Eye (tissue), 1 donor: ENCODE measurements around the gene RAET1G.
"Not testable (repeated sequence)": the region's sequence is repeated elsewhere in the genome, so short reads cannot be mapped to it uniquely, and the experiment has no call there.

ENCODE experiments used
- DNase-seq: peaks from one replicate; pipeline ENCODE4 v3.0.0-alpha.2; 2015

The RAET1G gene

GRCh38 chr6:149922642-149923326 lies at the start of gene RAET1G:
Gene RAET1G, minus strand, starts transcription at chr6:149923121. Its CDS starts 111 bp downstream, at chr6:149923010.
- peak; percentile 94 for DNase-seq

DNA sequence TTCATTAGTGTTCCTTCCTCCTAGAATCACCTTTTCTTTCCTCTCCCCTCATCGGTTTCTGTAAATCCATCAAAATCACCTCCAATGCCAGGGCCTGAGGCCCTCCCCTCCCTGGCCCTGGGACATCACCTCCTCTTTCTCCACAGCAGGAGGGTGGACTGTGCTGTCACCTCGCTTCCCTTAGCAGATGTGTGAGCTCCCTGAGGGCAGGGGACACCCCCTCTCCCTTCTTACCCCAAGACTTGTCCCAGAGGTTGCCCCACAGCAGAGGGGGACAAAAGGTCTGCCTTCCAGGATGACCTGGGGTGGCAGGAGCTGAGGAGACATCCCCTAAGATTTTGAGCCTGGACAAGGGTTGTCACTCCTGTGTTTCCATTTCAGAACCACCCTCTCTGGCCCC lies 46.7 kb upstream of the RAET1G start:
- no peak for DNase-seq

DNA sequence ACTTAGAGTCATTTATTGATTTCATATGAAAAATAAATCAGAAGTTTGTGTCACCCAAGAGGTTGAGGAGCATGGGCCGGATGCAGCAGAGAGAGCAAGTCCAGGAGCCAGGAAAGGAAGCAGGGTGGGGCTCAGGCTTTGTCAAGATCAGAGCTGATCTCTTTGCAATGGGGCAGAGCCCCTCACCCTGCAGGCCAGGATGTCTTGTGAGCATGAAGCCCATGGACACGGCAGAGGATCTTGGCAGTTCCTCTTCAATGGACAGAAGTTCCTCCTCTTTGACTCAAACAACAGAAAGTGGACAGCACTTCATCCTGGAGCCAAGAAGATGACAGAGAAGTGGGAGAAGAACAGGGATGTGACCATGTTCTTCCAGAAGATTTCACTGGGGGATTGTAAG lies 46.0 kb upstream of the RAET1G start:
- DNase-seq = not testable (repeated sequence)

DNA sequence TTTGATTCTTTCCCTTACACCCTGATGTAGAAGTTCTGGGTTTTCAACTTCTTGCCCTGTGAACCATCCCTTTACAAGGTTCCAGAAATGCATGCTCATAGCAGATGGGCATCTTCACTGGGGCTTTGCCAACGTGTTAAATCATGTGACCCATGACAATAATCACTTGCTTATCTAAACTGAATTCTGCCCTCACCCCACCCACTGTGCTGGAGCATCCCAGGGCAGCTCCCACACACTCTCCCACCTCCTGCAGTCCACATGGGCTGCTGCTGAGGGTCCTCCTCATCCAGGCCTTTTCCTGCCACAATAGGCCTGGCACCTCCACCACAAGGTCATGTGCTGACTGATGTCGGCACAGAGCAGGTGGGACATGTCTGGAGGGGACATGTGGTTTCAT lies 45.1 kb upstream of the RAET1G start:
- DNase-seq = not testable (repeated sequence)

DNA sequence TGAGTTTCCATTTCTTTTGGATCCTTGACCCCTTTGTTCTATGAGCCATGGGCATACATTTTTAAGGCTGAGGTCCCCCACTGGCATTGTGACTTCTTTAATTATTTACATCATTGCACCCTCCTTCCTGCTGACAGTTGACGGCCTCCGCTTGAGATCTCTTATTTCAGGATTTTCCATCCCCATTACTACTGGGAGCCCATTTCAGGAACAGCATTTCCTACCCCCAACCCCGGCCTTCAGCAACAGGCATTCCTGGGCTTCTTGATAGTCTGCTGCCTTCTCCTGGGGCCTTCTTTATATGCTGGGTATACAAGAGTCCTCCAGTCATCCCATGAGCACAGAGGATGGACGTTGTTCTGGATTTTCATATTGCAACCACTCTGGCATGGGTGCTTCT lies 44.7 kb upstream of the RAET1G start:
- DNase-seq = no peak

- DNase-seq = not testable (repeated sequence)
Observed at GRCh38 chr6:149966319-149966718, 43.4 kb upstream of the RAET1G start.

GRCh38 chr6:149965194-149966020 lies 42.5 kb upstream of the RAET1G start:
- peak; percentile 78 for DNase-seq

DNA sequence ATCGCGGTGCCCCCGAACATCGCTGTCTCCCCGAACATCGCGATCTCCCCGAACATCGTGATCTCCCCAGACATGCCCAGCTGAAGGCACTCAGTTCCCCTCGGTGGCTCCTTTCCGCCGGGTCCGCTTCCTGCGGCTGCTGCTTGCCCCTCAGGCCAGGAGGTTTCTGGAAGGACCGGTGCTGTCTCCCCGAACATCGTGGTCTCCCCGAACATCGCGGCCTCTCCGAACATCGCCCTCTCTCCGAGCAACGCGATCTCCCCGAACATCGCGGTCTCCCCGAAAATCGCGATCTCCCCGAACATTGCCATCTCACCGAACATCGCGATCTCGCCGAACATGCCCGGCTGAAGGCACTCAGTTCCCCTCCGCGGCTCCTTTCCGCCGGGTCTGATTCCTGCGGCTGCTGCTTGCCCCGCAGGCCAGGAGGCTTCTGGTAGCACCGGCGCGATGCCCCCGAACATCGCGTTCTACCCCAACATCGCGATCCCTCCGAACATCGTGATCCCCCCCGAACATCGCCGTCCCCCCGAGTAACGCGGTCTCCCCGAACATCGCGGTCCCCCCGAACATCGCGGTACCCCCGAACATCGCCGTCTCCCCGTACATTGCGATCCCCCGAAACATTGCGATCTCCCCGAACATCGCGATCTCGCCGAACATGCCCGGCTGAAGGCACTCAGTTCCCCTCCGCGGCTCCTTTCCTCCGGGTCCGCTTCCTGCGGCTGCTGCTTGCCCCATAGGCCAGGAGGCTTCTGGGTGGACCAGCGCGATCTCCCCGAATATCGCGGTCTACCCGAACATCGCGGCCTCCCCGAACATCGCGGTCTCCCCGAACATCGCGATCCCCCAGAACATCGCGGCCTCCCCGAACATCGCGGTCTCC lies 41.6 kb upstream of the RAET1G start:
- peak; percentile 81 for DNase-seq

DNA sequence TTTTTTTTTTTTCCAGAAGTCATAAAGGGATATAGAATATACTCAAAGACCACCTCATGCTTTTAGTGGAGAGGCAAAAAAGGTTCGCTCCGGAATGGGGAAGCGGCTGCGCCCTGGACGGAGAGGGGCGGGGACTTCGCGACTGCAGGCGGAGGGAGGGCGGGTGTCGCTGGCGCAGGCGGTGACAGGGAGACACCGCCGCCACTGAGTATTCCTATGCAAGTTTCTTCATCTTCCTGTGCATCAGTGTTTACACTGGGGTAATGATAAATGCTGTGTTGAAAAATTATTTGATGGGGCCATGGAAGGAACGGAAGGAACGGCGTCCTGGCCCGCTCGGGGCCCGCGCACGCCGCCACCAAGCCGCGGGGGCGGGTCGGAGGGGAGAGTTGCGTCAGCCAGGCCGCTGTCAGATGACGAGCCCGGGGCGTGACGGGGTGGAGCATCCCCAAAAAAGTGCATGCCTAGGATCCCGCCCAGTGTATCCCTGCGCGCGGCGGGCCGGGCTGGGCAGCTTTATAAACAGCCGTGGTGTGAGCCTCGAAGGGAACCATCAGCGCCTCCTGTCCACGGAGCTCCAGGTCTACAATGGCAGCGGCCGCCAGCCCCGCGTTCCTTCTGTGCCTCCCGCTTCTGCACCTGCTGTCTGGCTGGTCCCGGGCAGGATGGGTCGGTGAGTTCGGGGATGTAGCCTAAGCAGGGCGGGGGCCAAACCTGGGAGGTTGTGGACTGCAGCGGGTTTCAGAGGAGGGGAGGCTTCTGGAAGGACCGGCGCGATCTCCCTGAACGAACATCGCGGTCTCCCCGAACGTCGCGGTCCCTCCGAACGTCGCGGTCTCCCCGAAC lies 40.8 kb upstream of the RAET1G start, which contains the start of gene ULBP1:
ULBP1 (plus strand) TSS at position 482 of the 846 bp plus-strand sequence; CDS start at position 589, 107 bp downstream.
- DNase-seq = peak; percentile 87

- DNase-seq = no peak
Observed at GRCh38 chr6:149963212-149963461, 40.2 kb upstream of the RAET1G start.

GRCh38 chr6:149962461-149963211 lies 39.7 kb upstream of the RAET1G start:
- DNase-seq = peak; percentile 41

- DNase-seq = no peak
Observed at GRCh38 chr6:149961728-149962425, 39.0 kb upstream of the RAET1G start.

GRCh38 chr6:149960488-149960887 lies 37.6 kb upstream of the RAET1G start:
- no peak for DNase-seq

DNA sequence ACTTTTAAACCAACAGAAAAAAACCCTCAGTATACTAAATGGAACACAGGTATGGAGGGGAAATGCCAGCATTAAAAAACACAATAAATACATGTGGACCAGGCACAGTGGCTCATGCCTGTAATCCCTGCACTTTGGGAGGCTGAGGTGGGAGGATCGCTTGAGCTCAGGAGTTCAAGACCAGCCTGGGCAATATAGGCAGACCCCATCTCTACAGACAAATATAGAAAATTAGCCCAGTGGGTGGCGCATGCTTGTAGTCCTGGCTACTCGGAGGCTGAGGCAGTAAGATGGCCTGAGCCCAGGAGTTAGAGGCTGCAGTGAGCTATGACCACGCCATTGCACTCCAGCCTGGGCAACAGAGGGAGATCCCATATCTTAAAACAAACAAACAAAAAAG lies 36.9 kb upstream of the RAET1G start:
- DNase-seq = not testable (repeated sequence)

- not testable (repeated sequence) for DNase-seq
Observed at GRCh38 chr6:149958124-149958523, 35.2 kb upstream of the RAET1G start.

GRCh38 chr6:149955654-149956317 lies 32.9 kb upstream of the RAET1G start:
- DNase-seq = not testable (repeated sequence)

DNA sequence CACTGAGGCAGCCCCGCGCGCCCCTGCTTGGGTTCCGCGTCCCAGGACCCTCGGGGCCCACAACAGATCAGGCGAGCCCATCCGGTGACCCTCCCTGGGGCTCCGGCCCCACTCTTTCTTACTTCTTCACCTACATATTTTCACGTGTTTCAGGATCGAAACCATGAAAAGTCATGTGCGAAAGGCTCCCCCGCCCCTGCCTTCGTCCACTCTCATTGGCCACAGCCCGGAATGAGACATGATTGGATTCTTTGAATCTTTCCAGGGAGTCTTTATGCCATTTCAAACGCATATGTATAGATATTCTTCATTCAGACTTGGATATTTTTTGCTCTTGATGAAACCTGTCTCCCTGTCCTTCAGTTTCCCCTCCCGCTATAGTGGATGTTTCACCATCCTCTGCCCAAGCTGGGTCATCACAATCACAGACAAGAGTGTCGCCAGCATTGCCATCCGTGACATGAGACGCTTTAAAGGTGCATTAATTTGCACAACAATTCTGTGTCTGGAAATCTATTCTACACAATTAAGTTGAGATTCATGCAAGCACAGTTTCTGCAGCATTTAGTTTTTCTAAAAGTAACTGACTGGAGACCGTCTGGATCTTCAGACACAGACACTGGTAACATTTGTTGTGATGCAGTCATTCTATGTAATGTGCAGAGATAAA lies 32.2 kb upstream of the RAET1G start:
- DNase-seq = peak; percentile 47

DNA sequence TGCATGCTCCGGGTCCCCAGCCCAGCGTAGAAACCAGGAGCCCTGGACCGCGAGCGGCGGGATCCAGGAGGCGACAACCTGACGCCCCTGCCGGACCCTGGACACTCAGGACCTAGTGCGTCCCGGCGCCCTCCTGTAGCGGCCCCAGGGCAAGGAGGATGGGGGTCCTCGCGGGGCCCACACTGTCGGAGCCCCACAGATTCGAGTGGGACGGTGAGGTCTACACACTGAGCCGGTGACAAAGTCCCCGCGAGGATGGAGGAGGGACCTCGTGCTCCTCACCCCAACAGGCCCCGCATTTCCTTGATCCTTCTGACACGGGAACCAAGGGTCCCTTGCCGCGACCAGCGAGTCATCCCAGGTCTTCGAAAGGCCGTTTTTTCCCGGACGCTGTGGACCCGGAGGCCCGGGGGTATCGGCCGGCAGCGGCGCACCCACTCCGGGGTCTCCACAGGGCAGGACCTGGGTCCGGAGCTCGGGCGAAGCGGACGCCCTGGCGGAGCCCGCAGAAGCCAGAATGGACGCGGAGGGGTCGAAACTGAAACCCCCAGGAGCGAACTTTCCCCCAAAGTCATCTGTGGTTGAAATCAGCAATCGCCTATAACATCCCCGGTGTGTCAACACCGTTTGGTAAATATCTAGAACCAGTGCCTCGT lies 31.5 kb upstream of the RAET1G start:
- DNase-seq = not testable (repeated sequence)

GRCh38 chr6:149953934-149954327 lies 31.0 kb upstream of the RAET1G start:
- DNase-seq = not testable (repeated sequence)
